Caco-2 (cell line): ENCODE measurements around the gene SLC6A18. TPM values are rescaled to one million over a fixed set of nuclear protein-coding genes. Genes with fewer than 3 reads are reported as not detected.

Experiments
- BruUV-seq: library from RNA; stranded (reverse); fragments of 400-500 nt; replicated peaks from 2 replicates; lab custom pipeline; 2021; lab: Mats Ljungman, UMichigan
- CTCF ChIA-PET: fragments of 300-600 bp; sonication (Branson Sonifier 250); formaldehyde crosslinking; loops from one replicate; lab custom pipeline; 2022; ENCODE audit warnings: antibody characterized with exemption; lab: Charles Lee
- POLR2A ChIA-PET: fragments of 300-600 bp; sonication (Branson Sonifier 250); formaldehyde crosslinking; loops from one replicate; lab custom pipeline; 2022; ENCODE audit warnings: antibody characterized with exemption; lab: Charles Lee
- DNase-seq, 2 experiments: peaks; one replicate each; pipeline versions ENCODE4 v3.0.0 to v3.0.0-alpha.2; 2020 to 2022
- H3K27me3 ChIP-seq: replicated peaks from 2 replicates; pipeline ENCODE4 v1.6.0; 2011; ENCODE audit warnings: low read length; ENCODE audit not compliant: control insufficient read depth, insufficient read depth
- H3K36me3 ChIP-seq: 2 replicates; pipeline ENCODE4 v1.5.1; 2011; ENCODE audit warnings: low read length; ENCODE audit not compliant: control insufficient read depth, insufficient read depth
- H3K4me1 ChIP-seq: fragments of 250-450 bp; sonication (Bioruptor Pico); 2 replicates; pipeline ENCODE4 v1.5.1; 2020; ENCODE audit warnings: mild to moderate bottlenecking
- H3K4me3 ChIP-seq: 2 replicates; pipeline ENCODE4 v1.5.1; 2011; ENCODE audit warnings: low read depth, mild to moderate bottlenecking, control low read depth, low read length
- H3K9me3 ChIP-seq: fragments of 250-450 bp; sonication (Bioruptor Pico); 2 replicates; pipeline ENCODE4 v1.5.1; 2020; ENCODE audit warnings: mild to moderate bottlenecking, moderate library complexity
- H3K27ac Mint-ChIP-seq: one replicate; pipeline ENCODE4 v1.8.0; 2022; ENCODE audit warnings: mixed read lengths; ENCODE audit not compliant: unreplicated experiment
- H3K27me3 Mint-ChIP-seq: one replicate; pipeline ENCODE4 v1.8.0; 2022; ENCODE audit warnings: mixed read lengths; ENCODE audit not compliant: insufficient read depth, unreplicated experiment
- H3K36me3 Mint-ChIP-seq: one replicate; pipeline ENCODE4 v1.8.0; 2022; ENCODE audit warnings: mild to moderate bottlenecking, mixed read lengths; ENCODE audit not compliant: insufficient read depth, unreplicated experiment
- H3K4me1 Mint-ChIP-seq: one replicate; pipeline ENCODE4 v1.8.0; 2022; ENCODE audit warnings: low read depth, mixed read lengths; ENCODE audit not compliant: unreplicated experiment
- H3K4me3 Mint-ChIP-seq: one replicate; pipeline ENCODE4 v1.8.0; 2022; ENCODE audit warnings: mild to moderate bottlenecking, moderate library complexity, mixed read lengths; ENCODE audit not compliant: unreplicated experiment
- H3K9me3 Mint-ChIP-seq: one replicate; pipeline ENCODE4 v1.8.0; 2022; ENCODE audit warnings: mixed read lengths; ENCODE audit not compliant: unreplicated experiment
- intact Hi-C: fragments of 100-400 bp; cut with micrococcal nuclease; formaldehyde crosslinking; loops from one replicate; pipeline ENCODE4 v1.10.0; 2022; ENCODE audit not compliant: unreplicated experiment
- total RNA-seq: library from RNA; stranded (reverse); gene quantifications from 2 replicates; pipeline ENCODE4 v1.2.3, GENCODE V29; 2022
- TF ChIP-seq, protein P1 (sequence below), 2 experiments: fragments of 200-600 bp in 1 of 2; IDR thresholded peaks; 1 replicate in 1 of 2; 2 replicates in 1 of 2; pipeline versions ENCODE4 v1.5.1 to v1.8.0; 2011 to 2022; ENCODE audit warnings: antibody characterized with exemption in 1 of 2, control low read depth in 1 of 2, inconsistent platforms in 1 of 2, low read depth in 1 of 2, low read length in 1 of 2, mild to moderate bottlenecking in 1 of 2, moderate library complexity in 1 of 2; ENCODE audit not compliant: insufficient read depth in 1 of 2, severe bottlenecking in 1 of 2, unreplicated experiment in 1 of 2

Gene SLC6A18
- total RNA-seq, 1 experiment from 2014 or later: not detected

DNA sequence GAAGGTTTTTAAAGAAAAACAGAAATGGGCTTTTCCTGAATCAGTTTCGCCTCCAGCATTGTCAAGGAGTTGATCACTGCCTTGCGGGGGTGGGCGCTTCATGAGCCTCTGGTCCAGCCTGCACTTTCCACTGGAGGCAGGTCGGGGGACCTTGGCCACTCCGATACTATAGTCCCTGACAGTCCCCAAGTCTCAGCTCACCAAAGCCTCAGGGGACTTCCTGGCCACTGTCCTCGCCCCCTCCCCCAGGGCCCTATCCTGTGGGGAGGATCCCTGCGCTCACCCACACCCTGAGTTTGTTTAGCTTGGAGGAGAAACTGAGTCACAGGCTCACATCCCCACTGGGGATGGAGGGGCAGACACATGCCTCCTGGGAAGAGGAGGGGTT, 22.4 kb upstream of the SLC6A18 start:
- BruUV-seq: no TSS peak
- H3K36me3 ChIP-seq: no peaks in the 10 kb centered on the region
- Mint-ChIP-seq H3K9me3 (no peaks in the 10 kb centered on the region), H3K4me3 (no peak overlapping the region), H3K27ac (no peak overlapping the region), H3K4me1 (no peaks in the 10 kb centered on the region), H3K36me3 (no peaks in the 10 kb centered on the region), H3K27me3 (no peaks in the 10 kb centered on the region)
- peaks cover 62% of the 10 kb centered on the region for H3K4me1 ChIP-seq
- H3K27me3 ChIP-seq: no peaks in the 10 kb centered on the region
- intact Hi-C loops: no loop called here
- TF ChIP-seq, protein P1, sequence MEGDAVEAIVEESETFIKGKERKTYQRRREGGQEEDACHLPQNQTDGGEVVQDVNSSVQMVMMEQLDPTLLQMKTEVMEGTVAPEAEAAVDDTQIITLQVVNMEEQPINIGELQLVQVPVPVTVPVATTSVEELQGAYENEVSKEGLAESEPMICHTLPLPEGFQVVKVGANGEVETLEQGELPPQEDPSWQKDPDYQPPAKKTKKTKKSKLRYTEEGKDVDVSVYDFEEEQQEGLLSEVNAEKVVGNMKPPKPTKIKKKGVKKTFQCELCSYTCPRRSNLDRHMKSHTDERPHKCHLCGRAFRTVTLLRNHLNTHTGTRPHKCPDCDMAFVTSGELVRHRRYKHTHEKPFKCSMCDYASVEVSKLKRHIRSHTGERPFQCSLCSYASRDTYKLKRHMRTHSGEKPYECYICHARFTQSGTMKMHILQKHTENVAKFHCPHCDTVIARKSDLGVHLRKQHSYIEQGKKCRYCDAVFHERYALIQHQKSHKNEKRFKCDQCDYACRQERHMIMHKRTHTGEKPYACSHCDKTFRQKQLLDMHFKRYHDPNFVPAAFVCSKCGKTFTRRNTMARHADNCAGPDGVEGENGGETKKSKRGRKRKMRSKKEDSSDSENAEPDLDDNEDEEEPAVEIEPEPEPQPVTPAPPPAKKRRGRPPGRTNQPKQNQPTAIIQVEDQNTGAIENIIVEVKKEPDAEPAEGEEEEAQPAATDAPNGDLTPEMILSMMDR (IDR thresholded peaks at IDR 0.05; ENCODE audit: insufficient read depth in 1 of 2, low read depth in 1 of 2, low read length in 1 of 2, severe bottlenecking in 1 of 2, unreplicated experiment in 1 of 2): no peak
- ChIA-PET POLR2A (no interaction called here), CTCF (no interaction called here)
- H3K9me3 ChIP-seq: no peaks in the 10 kb centered on the region
- no peak for DNase-seq
- no peak overlapping the region for H3K4me3 ChIP-seq

DNA sequence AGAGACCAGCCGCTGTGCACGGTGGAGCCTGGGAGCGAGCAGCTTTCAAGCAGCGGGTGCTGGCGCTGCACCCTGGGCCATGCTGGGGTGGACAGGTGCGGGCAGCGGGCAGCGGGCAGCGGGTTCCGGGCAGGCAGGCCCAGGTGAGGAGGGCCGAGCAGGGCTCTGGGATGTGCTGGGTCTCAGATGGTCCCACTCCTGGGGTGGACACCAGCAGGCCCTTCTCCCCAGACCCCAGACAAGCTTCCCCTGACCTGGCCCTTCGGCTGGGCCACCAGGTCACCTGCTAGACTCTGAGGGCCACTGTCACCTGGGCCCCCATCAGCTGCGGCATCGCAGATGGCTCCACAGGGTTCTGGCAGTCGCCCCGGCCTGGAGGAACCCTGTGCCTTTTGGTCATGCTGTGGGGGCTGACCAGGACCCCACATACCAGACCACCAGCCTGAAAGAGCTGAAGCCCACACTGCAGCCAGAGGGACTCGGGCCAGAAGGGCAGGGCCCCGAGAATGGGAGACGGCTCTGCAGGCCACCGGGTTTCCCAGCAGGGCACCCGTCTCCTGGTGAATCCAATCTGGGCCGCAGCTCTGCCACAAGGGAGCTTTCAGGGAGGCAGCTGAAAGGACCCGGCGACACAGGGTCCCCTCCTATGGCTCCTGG, 21.7 kb upstream of the SLC6A18 start:
- Mint-ChIP-seq H3K27ac (no peak overlapping the region), H3K27me3 (no peaks in the 10 kb centered on the region), H3K4me1 (no peaks in the 10 kb centered on the region), H3K4me3 (no peak overlapping the region), H3K36me3 (no peaks in the 10 kb centered on the region), H3K9me3 (no peaks in the 10 kb centered on the region)
- no TSS peak for BruUV-seq
- ChIA-PET CTCF (no interaction called here), POLR2A (no interaction called here)
- no peak for DNase-seq
- no peaks in the 10 kb centered on the region for H3K36me3 ChIP-seq
- H3K9me3 ChIP-seq: no peaks in the 10 kb centered on the region
- no peak overlapping the region for H3K4me3 ChIP-seq
- H3K4me1 ChIP-seq: peaks cover 57% of the 10 kb centered on the region
- TF ChIP-seq, protein P1 (IDR thresholded peaks at IDR 0.05; ENCODE audit: insufficient read depth in 1 of 2, low read depth in 1 of 2, low read length in 1 of 2, severe bottlenecking in 1 of 2, unreplicated experiment in 1 of 2): no peak
- intact Hi-C loops: no loop called here
- no peaks in the 10 kb centered on the region for H3K27me3 ChIP-seq

DNA sequence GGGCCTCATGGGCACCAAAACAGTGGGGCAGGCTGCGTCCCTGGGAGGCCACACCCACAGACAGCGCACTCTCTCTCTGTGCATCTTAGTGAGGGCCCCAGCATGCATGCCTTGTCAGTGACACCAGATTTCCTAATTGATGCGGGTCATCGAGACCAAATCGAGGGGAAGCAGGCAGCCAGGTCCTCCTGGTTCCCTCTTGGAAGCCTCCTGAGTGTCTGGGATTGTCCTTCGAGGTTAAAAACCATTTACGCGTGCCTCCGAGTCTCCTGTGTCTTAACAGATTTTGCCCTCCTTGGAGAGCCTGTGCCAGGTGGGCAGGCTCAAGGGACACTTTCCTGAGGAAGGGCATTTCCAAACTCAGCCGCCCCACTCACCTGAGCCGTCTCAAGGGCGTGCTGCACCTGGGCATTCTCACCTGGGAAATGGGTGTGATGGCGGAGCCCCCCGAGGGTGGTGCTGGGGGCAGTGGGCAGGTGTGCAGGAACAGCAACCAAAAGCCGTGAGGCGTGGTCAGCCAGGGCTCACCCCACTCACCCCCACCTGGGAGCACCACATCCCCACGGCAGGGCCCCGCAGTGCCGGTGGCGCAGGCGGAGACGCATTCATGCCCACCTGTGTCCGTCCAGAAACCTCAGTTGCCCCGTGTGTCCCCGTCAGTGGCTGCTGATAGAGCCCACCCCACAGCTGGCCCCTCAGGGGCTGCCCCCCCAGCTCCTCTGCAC, 21.1 kb upstream of the SLC6A18 start:
- TF ChIP-seq, protein P1 (IDR thresholded peaks at IDR 0.05; ENCODE audit: insufficient read depth in 1 of 2, low read depth in 1 of 2, low read length in 1 of 2, severe bottlenecking in 1 of 2, unreplicated experiment in 1 of 2): no peak
- H3K4me1 Mint-ChIP-seq: no peaks in the 10 kb centered on the region
- intact Hi-C loops: loop anchor here (1.0 to 2.0 kb wide), 3 partner anchors 22 to 41 kb away; no protein-coding TSS in a partner anchor
- H3K9me3 Mint-ChIP-seq: no peaks in the 10 kb centered on the region
- BruUV-seq: no TSS peak
- no peaks in the 10 kb centered on the region for H3K9me3 ChIP-seq
- DNase-seq: no peak
- no peaks in the 10 kb centered on the region for H3K27me3 ChIP-seq
- H3K36me3 ChIP-seq: no peaks in the 10 kb centered on the region
- H3K4me3 ChIP-seq: no peak overlapping the region
- H3K4me3 Mint-ChIP-seq: no peak overlapping the region
- peaks cover 50% of the 10 kb centered on the region for H3K4me1 ChIP-seq
- POLR2A ChIA-PET: interaction anchor here (0.9 kb wide), 1 partner anchor 26 kb away, joined by 6 read pairs; no protein-coding TSS in a partner anchor
- H3K27ac Mint-ChIP-seq: no peak overlapping the region
- H3K27me3 Mint-ChIP-seq: no peaks in the 10 kb centered on the region
- H3K36me3 Mint-ChIP-seq: no peaks in the 10 kb centered on the region
- CTCF ChIA-PET: interaction anchor here (0.5 to 2.1 kb wide), 14 partner anchors 12 to 441 kb away, joined by 3 to 36 read pairs (median 6); no protein-coding TSS in a partner anchor
